GM18499 (cell line): Measurements from ENCODE around the gene FNIP1.
"Not testable (repeated sequence)": the region's sequence is repeated elsewhere in the genome, so short reads cannot be mapped to it uniquely, and the experiment has no call there.

Source experiments
- ATAC-seq: cut with Tn5 transposase; IDR thresholded peaks from one replicate; pipeline ENCODE4 v1.9.1; 2021; ENCODE audit warnings: moderate number of reproducible peaks; ENCODE audit not compliant: insufficient read depth, unreplicated experiment

The FNIP1 gene

DNA sequence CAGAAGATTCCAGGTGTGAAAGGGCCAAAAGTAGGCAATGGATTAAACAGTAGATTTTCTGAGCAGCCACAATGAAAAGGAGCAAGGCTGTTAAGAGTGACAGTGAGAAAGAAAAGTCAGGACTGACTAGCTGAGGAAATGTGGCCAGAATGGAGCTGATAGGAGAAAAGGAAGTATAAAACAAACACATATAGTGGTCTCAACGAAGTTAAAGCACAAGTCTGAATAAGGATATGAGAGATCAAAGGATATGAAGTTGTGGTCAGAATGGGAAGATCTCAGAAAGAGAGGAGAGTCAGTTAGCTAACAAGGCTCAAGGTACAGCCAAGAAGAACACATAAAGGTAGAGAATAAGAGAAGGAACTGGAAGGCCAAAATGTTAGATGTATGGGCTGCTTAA, 39.9 kb downstream of the FNIP1 start:
- no peak for ATAC-seq

DNA sequence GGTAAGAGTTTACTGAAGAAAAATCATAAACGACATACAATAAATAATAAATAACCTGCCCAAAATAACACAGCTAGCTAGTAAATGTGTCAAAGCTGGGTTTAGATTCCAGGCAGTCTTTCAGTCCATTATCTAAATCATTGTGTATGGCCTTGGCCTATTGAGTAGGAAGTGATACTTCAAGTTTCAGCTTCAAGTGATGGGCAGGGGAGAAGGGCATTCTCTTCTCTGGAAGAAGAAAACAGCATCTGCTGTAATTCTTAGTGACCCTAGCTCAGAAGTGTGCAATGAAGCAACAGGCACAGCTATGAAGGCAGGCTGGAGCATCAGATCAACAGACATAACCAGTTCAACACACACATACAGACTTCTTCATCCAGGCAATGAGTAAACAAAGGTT, 42.5 kb downstream of the FNIP1 start:
- no peak for ATAC-seq

DNA sequence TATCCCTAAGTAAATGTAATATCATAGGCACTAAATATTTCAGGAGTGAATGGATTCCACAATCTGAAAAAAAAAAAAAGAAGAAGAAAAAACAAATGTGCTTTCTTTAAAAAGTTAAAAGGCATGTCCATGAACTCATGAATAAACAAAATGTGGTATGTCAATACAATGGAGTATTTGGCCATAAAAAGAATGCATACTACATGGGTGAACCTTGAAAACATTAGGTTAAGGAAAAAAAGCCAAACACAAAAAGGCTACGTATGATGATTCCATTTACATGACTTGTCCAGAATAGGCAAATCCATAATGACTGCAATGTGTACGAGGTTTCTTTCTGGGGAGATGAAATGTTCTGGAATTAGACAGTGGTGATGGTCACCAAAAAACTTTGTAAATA, 45.3 kb downstream of the FNIP1 start:
- ATAC-seq = no peak

DNA sequence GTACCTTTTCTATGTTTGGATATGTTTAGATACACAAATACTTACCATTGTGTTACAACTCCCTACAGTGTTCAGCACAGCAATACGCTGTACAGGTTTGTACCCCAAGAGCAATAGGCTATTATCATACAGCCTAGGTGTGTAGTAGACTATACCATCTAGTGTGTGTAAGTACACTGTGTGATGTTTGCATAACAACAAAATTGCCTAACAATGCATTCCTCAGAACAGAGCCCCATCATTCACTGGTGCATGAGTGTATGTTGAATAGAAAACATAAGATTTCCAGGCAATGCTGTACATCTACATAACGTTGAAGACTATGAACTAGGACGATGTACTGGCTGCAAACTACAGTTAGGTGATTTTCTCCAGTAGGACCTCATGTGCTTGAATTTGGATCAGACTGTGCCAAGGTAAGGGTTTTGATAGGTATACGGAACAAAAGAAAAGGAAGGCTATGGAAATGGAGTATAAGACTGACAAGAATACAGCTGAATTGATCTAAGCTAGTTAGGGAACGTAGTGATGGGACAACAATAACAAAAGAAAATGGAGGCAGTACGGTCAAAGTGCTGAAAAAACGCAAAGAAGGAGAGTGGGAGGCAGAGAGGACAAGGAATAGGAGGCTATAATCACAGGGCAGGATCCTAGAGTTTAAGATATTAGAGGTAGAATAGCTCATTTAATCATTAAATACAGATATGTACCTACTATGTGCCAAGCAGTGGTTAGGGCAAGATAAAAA, 46.9 kb downstream of the FNIP1 start:
- no peak for ATAC-seq

DNA sequence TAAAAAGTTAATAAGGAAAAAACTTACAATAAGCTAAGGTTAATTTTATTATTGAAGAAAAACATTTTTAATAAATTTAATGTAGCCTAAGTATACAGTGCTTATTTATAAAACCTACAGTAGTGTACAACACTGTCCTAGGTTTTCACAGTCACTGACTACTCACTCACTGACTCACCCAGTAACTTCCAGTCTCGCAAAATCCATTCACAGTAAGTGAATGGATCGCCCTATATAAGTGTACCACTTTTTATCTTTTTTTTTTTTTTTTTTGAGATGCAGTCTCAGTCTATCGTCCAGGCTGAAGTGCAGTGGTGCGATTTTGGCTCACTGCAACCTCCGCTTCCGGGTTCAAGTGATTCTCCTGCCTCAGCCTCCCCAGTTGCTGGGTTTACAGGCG, 47.7 kb downstream of the FNIP1 start:
- no peak for ATAC-seq

DNA sequence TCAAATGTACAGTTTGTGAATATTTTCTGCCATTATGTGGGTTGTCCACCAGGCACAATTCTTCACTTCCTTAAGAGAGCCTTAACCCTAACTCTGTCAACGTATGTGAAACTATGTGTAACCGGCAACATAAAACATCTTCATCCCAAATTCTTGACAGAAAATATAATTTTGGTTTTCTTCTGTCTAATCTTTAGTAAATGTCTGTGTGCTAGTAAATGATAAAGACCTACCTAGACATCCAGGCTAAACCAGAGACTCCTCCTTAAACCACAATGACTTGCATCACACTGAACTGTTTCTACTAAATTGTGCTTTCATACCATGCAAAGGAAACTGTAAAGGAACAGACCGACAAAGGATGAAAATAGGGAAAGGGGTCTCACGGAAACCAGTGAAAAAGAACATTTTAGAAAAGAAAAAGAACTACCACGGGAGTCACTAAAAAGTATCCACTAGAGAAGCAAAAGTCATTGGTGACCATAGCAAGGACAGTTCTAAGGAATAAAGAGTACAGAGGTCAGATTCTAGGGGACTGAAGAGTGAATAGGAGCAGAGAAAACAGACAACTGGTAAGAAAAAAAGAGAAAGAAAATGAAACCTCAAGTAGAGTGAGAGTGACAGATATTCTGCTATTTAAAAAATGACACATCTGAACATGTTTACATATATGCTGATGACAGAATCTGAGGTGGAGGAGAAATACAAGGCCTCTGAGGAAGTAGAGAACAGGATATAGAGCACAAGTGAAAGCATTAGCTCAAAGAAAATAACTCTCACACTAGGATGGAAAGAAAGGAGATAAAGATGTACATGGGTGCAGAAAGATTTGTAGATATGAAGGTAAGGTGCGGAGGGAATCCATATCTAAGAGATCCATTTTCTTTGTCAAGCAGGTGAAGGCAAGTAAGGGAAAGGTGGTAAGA, 49.4 kb downstream of the FNIP1 start:
- no peak for ATAC-seq

DNA sequence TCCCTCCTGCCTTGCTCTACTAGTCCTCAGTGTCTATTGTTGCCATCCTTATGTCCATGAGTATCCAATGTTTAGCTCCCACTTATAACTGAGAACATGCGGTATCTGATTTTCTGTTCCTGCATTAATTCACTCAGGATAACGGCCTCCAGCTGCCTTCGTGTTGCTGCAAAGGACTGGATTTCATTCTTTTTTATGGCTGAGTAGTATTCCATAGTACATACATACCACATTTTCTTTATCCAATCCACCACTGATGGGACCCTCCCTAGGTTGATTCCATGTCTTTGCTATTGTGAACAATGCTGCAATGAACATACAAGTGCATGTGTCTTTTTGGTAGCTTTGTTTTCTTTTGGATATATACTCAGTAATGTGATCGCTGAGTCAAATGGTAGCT, 50.4 kb downstream of the FNIP1 start:
- no peak for ATAC-seq

DNA sequence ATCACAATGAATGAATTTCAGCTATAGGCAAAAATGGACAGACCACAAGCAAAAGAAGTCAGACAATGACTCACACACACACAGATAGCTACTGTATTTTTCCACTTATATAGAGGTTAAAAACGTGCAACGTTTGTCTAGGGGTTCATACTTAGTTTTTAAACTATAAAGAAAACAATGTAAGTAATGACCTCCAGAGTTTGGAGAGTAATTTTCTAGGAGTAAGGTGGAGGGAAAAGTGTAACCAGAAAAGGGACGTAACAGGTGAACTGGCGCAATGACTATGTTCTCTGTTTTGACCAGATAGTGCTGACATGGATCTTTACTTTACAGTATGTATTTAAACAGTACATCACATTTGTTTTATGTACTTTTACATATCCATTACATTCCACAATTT, 51.1 kb downstream of the FNIP1 start:
- ATAC-seq = no peak

DNA sequence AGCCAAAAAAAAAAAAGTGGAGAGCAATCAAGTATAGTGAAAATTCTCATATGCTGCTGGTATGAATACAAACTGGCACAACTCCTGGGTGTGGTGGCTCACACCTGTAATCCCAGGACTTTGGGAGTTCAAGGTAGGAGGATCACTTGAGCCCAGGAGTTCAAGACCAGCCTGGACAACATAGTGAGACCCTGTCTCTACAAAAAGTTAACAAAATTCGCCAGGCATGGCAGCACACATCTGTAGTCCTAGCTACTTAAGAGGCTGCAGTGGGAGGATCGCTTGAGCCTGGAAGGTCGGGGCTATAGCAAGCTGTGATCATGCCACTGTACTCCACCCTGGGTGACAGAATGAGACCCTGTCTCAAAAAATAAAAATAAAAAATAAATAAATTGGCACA, 51.7 kb downstream of the FNIP1 start:
- no peak for ATAC-seq

DNA sequence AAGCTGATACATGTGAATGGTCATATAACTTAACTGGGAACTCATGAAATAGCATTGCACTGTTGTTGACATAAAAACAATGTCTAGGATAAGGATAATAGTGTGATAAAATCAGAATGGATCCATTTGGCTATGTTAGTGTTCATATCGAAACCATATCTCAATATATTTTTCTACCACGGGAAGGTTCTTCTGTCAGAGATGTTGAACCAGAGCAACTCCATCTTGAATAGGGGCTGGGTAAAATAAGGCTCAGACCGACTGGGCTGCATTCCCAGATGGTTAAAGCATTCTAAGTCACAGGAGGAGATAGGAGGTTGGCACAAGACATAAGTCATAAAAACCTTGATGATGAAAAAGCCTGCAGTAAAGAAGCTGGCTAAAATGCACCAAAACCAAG, 56.3 kb downstream of the FNIP1 start:
- ATAC-seq = no peak

DNA sequence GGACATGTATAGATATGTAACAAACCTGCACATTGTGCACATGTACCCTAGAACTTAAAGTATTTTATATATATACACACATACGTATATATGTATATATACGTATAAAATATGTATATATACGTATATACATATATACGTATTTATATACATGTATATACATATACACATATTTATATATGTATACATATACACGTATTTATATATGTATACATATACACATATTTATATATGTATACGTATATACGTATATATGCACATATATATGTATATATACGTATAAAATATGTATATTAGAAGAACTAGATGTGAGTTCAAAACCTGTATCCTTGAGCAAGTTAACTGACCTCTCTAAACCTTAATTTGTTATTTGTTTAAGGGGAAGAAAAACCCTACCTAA, 61.4 kb downstream of the FNIP1 start:
- no peak for ATAC-seq

DNA sequence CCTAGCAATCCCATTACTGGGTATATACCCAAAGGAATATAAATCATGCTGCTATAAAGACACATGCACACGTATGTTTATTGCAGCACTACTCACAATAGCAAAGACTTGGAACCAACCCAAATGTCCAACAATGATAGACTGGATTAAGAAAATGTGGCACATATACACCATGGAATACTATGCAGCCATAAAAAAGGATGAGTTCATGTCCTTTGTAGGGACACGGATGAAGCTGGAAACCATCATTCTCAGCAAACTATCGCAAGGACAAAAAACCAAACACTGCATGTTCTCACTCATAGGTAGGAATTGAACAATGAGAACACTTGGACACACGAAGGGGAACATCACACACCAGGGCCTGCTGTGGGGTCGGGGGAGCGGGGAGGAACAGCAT, 61.9 kb downstream of the FNIP1 start:
- ATAC-seq = not testable (repeated sequence)

DNA sequence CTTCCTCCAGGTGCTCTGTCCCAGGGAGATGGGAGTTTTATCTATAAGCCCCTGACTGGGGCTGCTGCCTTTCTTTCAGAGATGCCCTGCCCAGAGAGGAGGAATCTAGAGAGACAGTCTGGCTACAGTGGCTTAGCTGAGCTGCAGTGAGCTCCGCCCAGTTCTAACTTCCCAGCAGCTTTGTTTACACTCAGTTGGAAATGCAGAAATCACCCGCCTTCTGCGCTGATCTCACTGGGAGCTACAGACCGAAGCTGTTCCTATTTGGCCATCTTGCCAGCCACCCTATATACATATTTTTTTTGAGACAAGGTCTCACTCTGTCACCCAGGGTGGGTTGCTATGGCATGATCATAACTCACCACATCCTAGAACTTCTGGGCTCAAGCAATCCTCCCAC, 67.5 kb downstream of the FNIP1 start:
- not testable (repeated sequence) for ATAC-seq

DNA sequence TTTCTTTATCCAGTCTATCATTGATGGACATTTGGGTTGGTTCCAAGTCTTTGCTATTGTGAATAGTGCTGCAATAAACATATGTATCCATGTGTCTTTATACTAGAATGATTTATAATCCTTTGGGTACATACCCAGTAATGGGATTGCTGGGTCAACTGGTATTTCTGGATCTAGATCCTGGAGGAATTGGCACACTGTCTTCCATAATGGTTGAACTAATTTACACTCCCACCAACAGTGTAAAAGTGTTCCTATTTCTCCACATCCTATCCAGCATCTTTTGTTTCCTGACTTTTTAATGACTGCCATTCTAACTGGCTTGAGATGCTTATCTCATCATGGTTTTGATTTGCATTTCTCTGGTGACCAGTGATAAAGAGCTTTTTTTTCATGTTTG, 72.7 kb downstream of the FNIP1 start:
- not testable (repeated sequence) for ATAC-seq

DNA sequence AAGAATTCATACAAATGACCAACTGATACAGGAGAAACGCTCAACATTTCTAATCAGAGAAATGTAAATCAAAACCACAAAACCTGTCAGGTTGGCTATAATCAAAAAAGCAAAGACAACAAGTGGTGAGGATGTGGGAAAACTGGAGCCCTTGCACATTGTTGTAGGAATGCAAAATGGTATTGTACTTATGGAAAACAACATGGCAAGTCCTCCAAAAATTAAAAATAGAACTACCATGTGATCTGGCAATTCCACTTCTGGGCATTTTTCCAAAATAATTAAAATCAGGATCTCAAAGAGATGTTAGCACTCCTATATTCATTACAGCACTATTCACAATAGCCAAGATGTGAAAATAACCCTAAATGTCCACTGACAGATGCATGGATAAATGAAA, 76.1 kb downstream of the FNIP1 start:
- ATAC-seq = no peak

DNA sequence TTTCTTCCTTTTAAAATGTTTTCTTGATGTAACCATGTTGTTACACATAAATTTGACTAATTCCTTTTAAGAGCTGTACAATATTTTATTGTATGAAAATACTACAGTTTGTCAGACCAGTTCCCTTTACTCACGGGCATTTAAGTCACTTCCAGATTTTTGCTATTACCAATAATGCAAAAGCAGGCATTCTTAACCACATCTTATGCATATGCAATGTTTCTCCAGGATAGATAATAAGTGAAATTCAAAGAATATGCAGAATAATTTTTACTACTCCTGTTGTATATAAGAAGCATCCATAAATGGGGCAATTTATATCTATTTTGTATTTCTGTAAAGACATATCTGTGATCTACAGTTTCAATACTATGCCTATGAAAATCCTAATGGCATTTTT, 77.3 kb downstream of the FNIP1 start:
- ATAC-seq = no peak

DNA sequence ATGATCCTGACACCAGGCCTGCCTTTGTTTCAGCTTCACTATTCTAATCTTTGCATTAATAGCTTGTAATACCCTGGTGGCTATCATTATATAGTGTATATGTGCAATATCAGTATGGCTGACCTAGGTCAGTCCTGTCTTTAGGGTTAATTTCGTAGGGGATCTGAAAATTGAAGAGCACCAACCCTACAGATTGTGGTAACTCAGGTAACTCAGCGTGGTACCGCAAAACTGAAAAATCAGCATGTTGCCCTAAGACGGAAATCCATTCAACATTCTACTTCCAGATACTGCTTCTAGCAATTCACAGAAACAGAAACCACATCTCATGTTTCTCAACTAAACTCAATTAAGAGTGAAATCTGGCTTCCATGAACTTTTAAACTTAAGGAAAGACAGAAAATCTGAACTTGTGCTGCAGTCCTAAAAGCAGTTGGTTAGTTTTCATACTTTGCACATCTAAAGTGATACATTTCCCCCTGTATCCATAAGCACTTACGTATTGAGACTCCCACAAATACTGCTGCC, 78.3 kb downstream of the FNIP1 start:
- ATAC-seq = no peak

DNA sequence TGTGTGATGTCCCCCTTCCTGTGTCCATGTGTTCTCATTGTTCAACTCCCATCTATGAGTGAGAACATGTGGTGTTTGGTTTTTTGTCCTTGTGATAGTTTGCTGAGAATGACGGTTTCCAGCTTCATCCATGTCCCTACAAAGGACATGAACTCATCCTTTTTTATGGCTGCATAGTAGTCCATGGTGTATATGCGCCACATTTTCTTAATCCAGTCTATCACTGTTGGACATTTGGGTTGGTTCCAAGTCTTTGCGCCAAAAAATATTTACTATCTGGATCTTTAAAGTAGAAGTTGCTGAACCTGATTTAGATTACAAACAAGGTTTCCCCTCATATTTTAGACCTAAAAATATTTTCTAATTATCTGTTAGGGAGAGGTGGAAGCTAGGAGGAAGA, 79.7 kb downstream of the FNIP1 start:
- ATAC-seq = not testable (repeated sequence)

DNA sequence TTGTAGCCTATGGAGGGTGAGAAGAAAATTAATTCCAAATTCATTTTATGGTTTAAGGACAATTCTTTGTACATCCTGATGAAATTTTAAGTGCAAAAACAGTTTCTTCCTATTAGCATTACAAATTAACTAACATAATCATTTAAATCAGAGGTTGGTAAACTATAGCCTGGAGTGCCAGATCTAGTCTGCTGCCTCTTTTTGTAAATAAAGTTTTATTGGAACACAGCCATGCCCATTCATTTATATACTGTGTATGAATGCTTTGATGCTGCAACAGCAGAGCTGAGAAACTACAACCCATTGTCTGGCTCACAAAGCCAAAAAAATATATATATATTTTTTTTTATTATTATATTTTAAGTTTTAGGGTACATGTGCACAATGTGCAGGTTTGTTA, 80.2 kb downstream of the FNIP1 start:
- ATAC-seq = no peak

DNA sequence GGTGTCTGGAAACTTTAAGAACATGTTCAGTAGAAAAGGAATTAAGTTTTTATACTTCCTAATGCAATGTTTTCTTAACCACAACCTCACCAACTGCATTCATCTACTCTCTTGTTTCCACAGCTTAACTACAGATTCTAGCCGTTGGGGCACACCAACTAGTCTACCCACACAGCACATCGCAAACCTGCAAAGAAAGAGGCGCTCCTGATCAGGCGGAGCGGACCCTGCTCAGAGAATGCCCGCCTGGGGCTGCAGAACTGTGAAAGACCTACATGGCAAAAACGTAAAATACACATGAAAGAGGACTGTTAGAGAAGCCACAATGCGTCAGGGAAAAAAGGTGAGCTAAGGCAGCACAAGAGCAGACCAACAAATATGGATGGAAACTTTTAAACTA, 86.4 kb downstream of the FNIP1 start:
- ATAC-seq = no peak

DNA sequence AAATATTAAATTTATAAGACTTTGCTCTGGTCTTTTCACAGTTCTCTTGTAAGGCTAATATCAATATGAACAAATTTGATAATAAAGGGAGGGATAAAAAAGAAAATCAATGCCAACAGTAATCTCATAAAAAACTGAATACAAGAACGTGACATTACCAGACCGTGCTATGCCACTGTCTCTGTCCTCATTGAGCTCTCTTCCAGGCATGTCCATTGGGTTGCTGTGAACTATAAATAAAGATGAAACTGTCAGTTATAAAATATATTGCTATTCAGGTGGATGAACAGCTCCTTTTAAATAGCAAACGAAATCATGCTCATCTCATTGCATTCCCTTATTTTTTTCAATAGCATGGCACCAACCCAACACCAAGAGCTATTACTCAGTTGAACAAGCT, 87.8 kb downstream of the FNIP1 start:
- ATAC-seq = no peak
